H9 (cell line): Measurements from ENCODE around the gene B3GNT9. TPM values are rescaled to one million over a fixed set of nuclear protein-coding genes. Genes with fewer than 3 reads are reported as not detected.

Source experiments
- DNase-seq: peaks from one replicate; pipeline ENCODE4 v3.0.0-alpha.2; 2017
- H2AFZ ChIP-seq: one replicate; pipeline ENCODE4 v1.6.1; 2013; ENCODE audit warnings: mild to moderate bottlenecking, low read length, control low read depth, moderate library complexity
- H2AK5ac ChIP-seq: 2 replicates; pipeline ENCODE4 v1.6.1; 2013; ENCODE audit warnings: low read length, control low read depth, mixed read lengths; ENCODE audit not compliant: insufficient read length
- H2BK120ac ChIP-seq: one replicate; pipeline ENCODE4 v1.6.1; 2013; ENCODE audit warnings: low read depth, mild to moderate bottlenecking, low read length, control low read depth, inconsistent platforms; ENCODE audit not compliant: poor library complexity, severe bottlenecking
- H2BK12ac ChIP-seq: 2 replicates; pipeline ENCODE4 v1.6.1; 2013; ENCODE audit warnings: low read length, control low read depth, mixed read lengths, low read depth; ENCODE audit not compliant: insufficient read length
- H2BK15ac ChIP-seq: 2 replicates; pipeline ENCODE4 v1.6.1; 2013; ENCODE audit warnings: low read depth, low read length, control low read depth
- H2BK20ac ChIP-seq: one replicate; pipeline ENCODE4 v1.6.1; 2013; ENCODE audit warnings: low read depth, mild to moderate bottlenecking, low read length, control low read depth, inconsistent platforms; ENCODE audit not compliant: poor library complexity, severe bottlenecking
- H2BK5ac ChIP-seq: 2 replicates; pipeline ENCODE4 v1.6.1; 2013; ENCODE audit warnings: low read length, control low read depth, mixed read lengths; ENCODE audit not compliant: insufficient read length
- H3K14ac ChIP-seq: 2 replicates; pipeline ENCODE4 v1.6.1; 2013; ENCODE audit warnings: low read length, control low read depth; ENCODE audit not compliant: insufficient read depth
- H3K18ac ChIP-seq: 2 replicates; pipeline ENCODE4 v1.6.1; 2013; ENCODE audit warnings: low read depth, mild to moderate bottlenecking, mixed read lengths, low read length, control low read depth; ENCODE audit not compliant: insufficient read length
- H3K23ac ChIP-seq: 2 replicates; pipeline ENCODE4 v1.6.1; 2013; ENCODE audit warnings: low read length, control low read depth, mixed read lengths, low read depth; ENCODE audit not compliant: insufficient read length
- H3K23me2 ChIP-seq: 2 replicates; pipeline ENCODE4 v1.6.1; 2013; ENCODE audit warnings: low read depth, mild to moderate bottlenecking, mixed read lengths, low read length, control low read depth; ENCODE audit not compliant: insufficient read length, poor library complexity, severe bottlenecking
- H3K27ac ChIP-seq: 2 replicates; pipeline ENCODE4 v1.5.1; 2013; ENCODE audit warnings: low read length, control low read depth, mixed read lengths, low read depth; ENCODE audit not compliant: insufficient read length
- H3K27me3 ChIP-seq: 2 replicates; pipeline ENCODE4 v1.6.1; 2013; ENCODE audit warnings: low read length, control low read depth, inconsistent platforms; ENCODE audit not compliant: insufficient read depth
- H3K4ac ChIP-seq: 2 replicates; pipeline ENCODE4 v1.6.1; 2013; ENCODE audit warnings: low read depth, mild to moderate bottlenecking, control low read depth, inconsistent platforms, low read length, moderate library complexity
- H3K4me1 ChIP-seq: 2 replicates; pipeline ENCODE4 v1.6.1; 2013; ENCODE audit warnings: low read length, control low read depth, inconsistent platforms; ENCODE audit not compliant: insufficient read depth
- H3K4me2 ChIP-seq: 2 replicates; pipeline ENCODE4 v1.6.1; 2013; ENCODE audit warnings: low read length, control low read depth, mixed read lengths; ENCODE audit not compliant: insufficient read length, insufficient read depth
- H3K56ac ChIP-seq: 2 replicates; pipeline ENCODE4 v1.6.1; 2013; ENCODE audit warnings: low read depth, mild to moderate bottlenecking, mixed read lengths, low read length, control low read depth; ENCODE audit not compliant: insufficient read length
- H3K79me1 ChIP-seq: 2 replicates; pipeline ENCODE4 v1.6.1; 2013; ENCODE audit warnings: low read depth, mild to moderate bottlenecking, moderate library complexity, low read length, control low read depth, inconsistent platforms; ENCODE audit not compliant: insufficient read depth, poor library complexity, severe bottlenecking
- H3K79me2 ChIP-seq: 2 replicates; pipeline ENCODE4 v1.6.1; 2013; ENCODE audit warnings: low read length, control low read depth, inconsistent platforms; ENCODE audit not compliant: insufficient read depth
- H3K9ac ChIP-seq: 2 replicates; pipeline ENCODE4 v1.6.1; 2013; ENCODE audit warnings: low read length, control low read depth, mixed read lengths; ENCODE audit not compliant: insufficient read length; ENCODE audit errors: extremely low read depth
- H3K9me3 ChIP-seq: one replicate; pipeline ENCODE4 v1.6.1; 2013; ENCODE audit warnings: low read depth, low read length, inconsistent platforms; ENCODE audit not compliant: control insufficient read depth
- H3T11ph ChIP-seq: one replicate; pipeline ENCODE4 v1.6.1; 2013; ENCODE audit warnings: mild to moderate bottlenecking, low read length, control low read depth, inconsistent platforms
- H4K20me1 ChIP-seq: one replicate; pipeline ENCODE4 v1.6.1; 2013; ENCODE audit not compliant: control insufficient read depth, insufficient read length, insufficient read depth
- H4K5ac ChIP-seq: 2 replicates; pipeline ENCODE4 v1.6.1; 2013; ENCODE audit warnings: low read depth, mild to moderate bottlenecking, mixed read lengths, low read length, control low read depth; ENCODE audit not compliant: insufficient read length
- H4K8ac ChIP-seq: replicated peaks from 2 replicates; pipeline ENCODE4 v1.6.1; 2013; ENCODE audit warnings: low read length, control low read depth, mixed read lengths, low read depth; ENCODE audit not compliant: insufficient read length
- H4K91ac ChIP-seq: 2 replicates; pipeline ENCODE4 v1.6.1; 2013; ENCODE audit warnings: low read depth, mild to moderate bottlenecking, moderate library complexity, mixed read lengths, low read length, control low read depth; ENCODE audit not compliant: insufficient read length
- H3K27ac Mint-ChIP-seq, 3 experiments: 2 replicates in 2 of 3; 3 replicates in 1 of 3; pipeline ENCODE4 v1.8.0; 2020 to 2021; ENCODE audit warnings: mixed read lengths in 3 of 3, mild to moderate bottlenecking in 1 of 3, moderate library complexity in 1 of 3
- H3K27me3 Mint-ChIP-seq: 2 replicates; pipeline ENCODE4 v1.8.0; 2021; ENCODE audit warnings: low read depth, mild to moderate bottlenecking, moderate library complexity, mixed read lengths
- H3K36me3 Mint-ChIP-seq, 3 experiments: 2 replicates in 2 of 3; 3 replicates in 1 of 3; pipeline ENCODE4 v1.8.0; 2020 to 2021; ENCODE audit warnings: low read depth in 3 of 3, mixed read lengths in 3 of 3; ENCODE audit not compliant: insufficient read depth in 1 of 3
- H3K4me1 Mint-ChIP-seq, 2 experiments: 2 replicates each; pipeline ENCODE4 v1.8.0; 2020; ENCODE audit warnings: mixed read lengths in 2 of 2
- H3K4me3 Mint-ChIP-seq, 2 experiments: 2 replicates in 1 of 2; 3 replicates in 1 of 2; pipeline ENCODE4 v1.8.0; 2020 to 2021; ENCODE audit warnings: mild to moderate bottlenecking in 2 of 2, mixed read lengths in 2 of 2, moderate library complexity in 1 of 2
- H3K9me3 Mint-ChIP-seq, 2 experiments: 2 replicates in 1 of 2; 3 replicates in 1 of 2; pipeline ENCODE4 v1.8.0; 2020; ENCODE audit warnings: mild to moderate bottlenecking in 2 of 2, mixed read lengths in 2 of 2, moderate library complexity in 1 of 2
- WGBS: extraction: QIAGEN DNeasy Blood & Tissue Kit; methylation state at CpG from one replicate; pipeline ENCODE4 v1.1.7; 2013; ENCODE audit warnings: missing lambda C conversion rate, low lambda C conversion rate, mixed read lengths; ENCODE audit not compliant: insufficient read length; ENCODE audit errors: extremely low coverage; 5-methylcytosine and 5-hydroxymethylcytosine counted together
- total RNA-seq: library from RNA; stranded (reverse); gene quantifications from 2 replicates; pipeline ENCODE4 v1.2.1, GENCODE V29; 2021
- TF ChIP-seq, protein P1 (sequence below): fragments of 200-600 bp; sonication (generic); conservative IDR thresholded peaks from 3 replicates; pipeline ENCODE4 v1.8.0; 2021; ENCODE audit warnings: antibody characterized with exemption, mild to moderate bottlenecking

B3GNT9 gene
- total RNA-seq, 1 experiment from 2014 or later: 11.2 TPM

GRCh38 chr16:67184453-67184994, 33.7 kb upstream of the B3GNT9 start:
- Histone ChIP-seq H3K18ac (no peak overlapping the region), H3T11ph (no peak overlapping the region), H2BK120ac (no peak overlapping the region), H2AK5ac (no peak overlapping the region), H3K14ac (no peak overlapping the region), H3K9me3 (no peaks in the 10 kb centered on the region), H3K23me2 (peaks cover 12% of the 10 kb centered on the region), H4K8ac (no peak overlapping the region), H3K79me2 (no peaks in the 10 kb centered on the region), H2BK12ac (no peak overlapping the region), H4K91ac (no peak overlapping the region), H3K27me3 (peaks cover 4% of the 10 kb centered on the region; the same call in 1 of the 2 replicates), H3K9ac (no peak overlapping the region), H2AFZ (no peak overlapping the region), H3K56ac (no peak overlapping the region), H2BK15ac (no peak overlapping the region), H4K20me1 (no peaks in the 10 kb centered on the region), H3K23ac (no peak overlapping the region), H2BK5ac (no peak overlapping the region), H3K27ac (no peak overlapping the region), H3K79me1 (no peaks in the 10 kb centered on the region), H2BK20ac (no peak overlapping the region), H4K5ac (no peak overlapping the region), H3K4me1 (peaks cover 6% of the 10 kb centered on the region; the same call in 1 of the 2 replicates), H3K4ac (no peak overlapping the region), H3K4me2 (peak overlapping the region; percentile 72)
- no peak overlapping the region for H3K27ac Mint-ChIP-seq
- peak overlapping the region; percentile 63 to 73; a peak in 4 of 5 replicates for H3K4me3 Mint-ChIP-seq
- no peaks in the 10 kb centered on the region for H3K36me3 Mint-ChIP-seq
- TF ChIP-seq, protein P1, sequence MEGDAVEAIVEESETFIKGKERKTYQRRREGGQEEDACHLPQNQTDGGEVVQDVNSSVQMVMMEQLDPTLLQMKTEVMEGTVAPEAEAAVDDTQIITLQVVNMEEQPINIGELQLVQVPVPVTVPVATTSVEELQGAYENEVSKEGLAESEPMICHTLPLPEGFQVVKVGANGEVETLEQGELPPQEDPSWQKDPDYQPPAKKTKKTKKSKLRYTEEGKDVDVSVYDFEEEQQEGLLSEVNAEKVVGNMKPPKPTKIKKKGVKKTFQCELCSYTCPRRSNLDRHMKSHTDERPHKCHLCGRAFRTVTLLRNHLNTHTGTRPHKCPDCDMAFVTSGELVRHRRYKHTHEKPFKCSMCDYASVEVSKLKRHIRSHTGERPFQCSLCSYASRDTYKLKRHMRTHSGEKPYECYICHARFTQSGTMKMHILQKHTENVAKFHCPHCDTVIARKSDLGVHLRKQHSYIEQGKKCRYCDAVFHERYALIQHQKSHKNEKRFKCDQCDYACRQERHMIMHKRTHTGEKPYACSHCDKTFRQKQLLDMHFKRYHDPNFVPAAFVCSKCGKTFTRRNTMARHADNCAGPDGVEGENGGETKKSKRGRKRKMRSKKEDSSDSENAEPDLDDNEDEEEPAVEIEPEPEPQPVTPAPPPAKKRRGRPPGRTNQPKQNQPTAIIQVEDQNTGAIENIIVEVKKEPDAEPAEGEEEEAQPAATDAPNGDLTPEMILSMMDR: no peak
- peaks cover 12 to 14% of the 10 kb centered on the region in 2 experiments for H3K4me1 Mint-ChIP-seq
- no peak for DNase-seq
- H3K9me3 Mint-ChIP-seq: no peaks in the 10 kb centered on the region; a peak in 1 of 5 replicates
- peaks cover 29% of the 10 kb centered on the region for H3K27me3 Mint-ChIP-seq
- no CpG with 5 or more reads among the region's 59 CpGs for WGBS
